Peyer's patch (tissue), 4 donors: ENCODE results near the gene SRCIN1.

Experiments used
- CTCF ChIP-seq, 6 experiments: fragments of 450-650 bp in 4 of 6; fragments of 200-600 bp in 2 of 6; sonication (generic) in 1 of 6; IDR thresholded peaks; one replicate each; pipeline ENCODE4 v1.5.1; 2017 to 2019; ENCODE audit warnings: antibody characterized with exemption in 6 of 6, mild to moderate bottlenecking in 3 of 6, moderate library complexity in 1 of 6
- POLR2A ChIP-seq, 2 donors: fragments of 450-650 bp; IDR thresholded peaks; one replicate each; pipeline ENCODE4 v1.5.1; 2017; ENCODE audit warnings: antibody characterized with exemption in 2 of 2, mild to moderate bottlenecking in 2 of 2, moderate library complexity in 2 of 2

- TF ChIP-seq POLR2A (IDR thresholded peaks at IDR 0.05) (no peak), CTCF (IDR thresholded peaks at IDR 0.05) (no peak)
Observed at GRCh38 chr17:38608648-38609047, 2.9 kb upstream of the SRCIN1 start.
